Caco-2 (cell line): ENCODE results near the gene DPAGT1. TPM values are rescaled to one million over a fixed set of nuclear protein-coding genes. Genes with fewer than 3 reads are reported as not detected.

ENCODE experiments used
- BruUV-seq: library from RNA; stranded (reverse); fragments of 400-500 nt; replicated peaks from 2 replicates; lab custom pipeline; 2021; lab: Mats Ljungman, UMichigan
- CTCF ChIA-PET: fragments of 300-600 bp; sonication (Branson Sonifier 250); formaldehyde crosslinking; loops from one replicate; lab custom pipeline; 2022; ENCODE audit warnings: antibody characterized with exemption; lab: Charles Lee
- POLR2A ChIA-PET: fragments of 300-600 bp; sonication (Branson Sonifier 250); formaldehyde crosslinking; loops from one replicate; lab custom pipeline; 2022; ENCODE audit warnings: antibody characterized with exemption; lab: Charles Lee
- DNase-seq, 2 experiments: peaks; one replicate each; pipeline versions ENCODE4 v3.0.0 to v3.0.0-alpha.2; 2020 to 2022
- H3K27me3 ChIP-seq: replicated peaks from 2 replicates; pipeline ENCODE4 v1.6.0; 2011; ENCODE audit warnings: low read length; ENCODE audit not compliant: control insufficient read depth, insufficient read depth
- H3K36me3 ChIP-seq: 2 replicates; pipeline ENCODE4 v1.5.1; 2011; ENCODE audit warnings: low read length; ENCODE audit not compliant: control insufficient read depth, insufficient read depth
- H3K4me1 ChIP-seq: fragments of 250-450 bp; sonication (Bioruptor Pico); 2 replicates; pipeline ENCODE4 v1.5.1; 2020; ENCODE audit warnings: mild to moderate bottlenecking
- H3K4me3 ChIP-seq: 2 replicates; pipeline ENCODE4 v1.5.1; 2011; ENCODE audit warnings: low read depth, mild to moderate bottlenecking, control low read depth, low read length
- H3K9me3 ChIP-seq: fragments of 250-450 bp; sonication (Bioruptor Pico); 2 replicates; pipeline ENCODE4 v1.5.1; 2020; ENCODE audit warnings: mild to moderate bottlenecking, moderate library complexity
- H3K27ac Mint-ChIP-seq: one replicate; pipeline ENCODE4 v1.8.0; 2022; ENCODE audit warnings: mixed read lengths; ENCODE audit not compliant: unreplicated experiment
- H3K27me3 Mint-ChIP-seq: one replicate; pipeline ENCODE4 v1.8.0; 2022; ENCODE audit warnings: mixed read lengths; ENCODE audit not compliant: insufficient read depth, unreplicated experiment
- H3K36me3 Mint-ChIP-seq: one replicate; pipeline ENCODE4 v1.8.0; 2022; ENCODE audit warnings: mild to moderate bottlenecking, mixed read lengths; ENCODE audit not compliant: insufficient read depth, unreplicated experiment
- H3K4me1 Mint-ChIP-seq: one replicate; pipeline ENCODE4 v1.8.0; 2022; ENCODE audit warnings: low read depth, mixed read lengths; ENCODE audit not compliant: unreplicated experiment
- H3K4me3 Mint-ChIP-seq: one replicate; pipeline ENCODE4 v1.8.0; 2022; ENCODE audit warnings: mild to moderate bottlenecking, moderate library complexity, mixed read lengths; ENCODE audit not compliant: unreplicated experiment
- H3K9me3 Mint-ChIP-seq: one replicate; pipeline ENCODE4 v1.8.0; 2022; ENCODE audit warnings: mixed read lengths; ENCODE audit not compliant: unreplicated experiment
- CTCF ChIP-seq, 2 experiments: fragments of 200-600 bp in 1 of 2; IDR thresholded peaks; 1 replicate in 1 of 2; 2 replicates in 1 of 2; pipeline versions ENCODE4 v1.5.1 to v1.8.0; 2011 to 2022; ENCODE audit warnings: antibody characterized with exemption in 1 of 2, control low read depth in 1 of 2, inconsistent platforms in 1 of 2, low read depth in 1 of 2, low read length in 1 of 2, mild to moderate bottlenecking in 1 of 2, moderate library complexity in 1 of 2; ENCODE audit not compliant: insufficient read depth in 1 of 2, severe bottlenecking in 1 of 2, unreplicated experiment in 1 of 2
- intact Hi-C: fragments of 100-400 bp; cut with micrococcal nuclease; formaldehyde crosslinking; loops from one replicate; pipeline ENCODE4 v1.10.0; 2022; ENCODE audit not compliant: unreplicated experiment
- total RNA-seq: library from RNA; stranded (reverse); gene quantifications from 2 replicates; pipeline ENCODE4 v1.2.3, GENCODE V29; 2022

Gene DPAGT1
- total RNA-seq, 1 experiment from 2014 or later = 117 TPM

- Histone ChIP-seq H3K9me3 (no peaks in the 10 kb centered on the region), H3K36me3 (peaks cover 9% of the 10 kb centered on the region), H3K4me1 (peaks cover 15% of the 10 kb centered on the region), H3K27me3 (no peaks in the 10 kb centered on the region), H3K4me3 (peak overlapping the region; percentile 95)
- peaks cover 19% of the 10 kb centered on the region for H3K4me1 Mint-ChIP-seq
- no peaks in the 10 kb centered on the region for H3K27me3 Mint-ChIP-seq
- intact Hi-C loops = no loop called here
- no peak for DNase-seq
- peak overlapping the region; percentile 98 for H3K27ac Mint-ChIP-seq
- TF ChIP-seq CTCF (IDR thresholded peaks at IDR 0.05; ENCODE audit: insufficient read depth in 1 of 2, low read depth in 1 of 2, low read length in 1 of 2, severe bottlenecking in 1 of 2, unreplicated experiment in 1 of 2) = no peak
- peak overlapping the region; percentile 92 for H3K4me3 Mint-ChIP-seq
- ChIA-PET POLR2A (interaction anchor here (1.2 to 2.9 kb wide), 4 partner anchors 8 to 26 kb away, joined by 12 to 47 read pairs (median 14); partner anchors contain the start of genes HMBS and VPS11), CTCF (interaction anchor here (0.9 to 2.2 kb wide), 2 partner anchors 8 to 37 kb away, joined by 3 to 10 read pairs; partner anchors contain the start of gene HMBS)
- no peaks in the 10 kb centered on the region for H3K9me3 Mint-ChIP-seq
- peaks cover 76% of the 10 kb centered on the region for H3K36me3 Mint-ChIP-seq
- no TSS peak for BruUV-seq
These were observed 8.5 kb downstream of the DPAGT1 start for GRCh38 chr11:119092880-119093842.

GRCh38 chr11:119091966-119092879 is 9.4 kb downstream of the DPAGT1 start:
- ChIA-PET CTCF (interaction anchor here (0.9 kb wide), 1 partner anchor 36 kb away, joined by 3 read pairs; no protein-coding TSS in a partner anchor), POLR2A (interaction anchor here (0.6 to 2.2 kb wide), 3 partner anchors 25 to 36 kb away, joined by 3 to 12 read pairs (median 3); partner anchors contain the start of genes HINFP and VPS11)
- peaks cover 68% of the 10 kb centered on the region for H3K36me3 Mint-ChIP-seq
- no peak for DNase-seq
- Histone ChIP-seq H3K4me3 (no peak overlapping the region), H3K36me3 (peaks cover 9% of the 10 kb centered on the region), H3K9me3 (no peaks in the 10 kb centered on the region), H3K4me1 (peaks cover 15% of the 10 kb centered on the region), H3K27me3 (no peaks in the 10 kb centered on the region)
- H3K27ac Mint-ChIP-seq = peak overlapping the region; percentile 40
- peaks cover 19% of the 10 kb centered on the region for H3K4me1 Mint-ChIP-seq
- H3K9me3 Mint-ChIP-seq = no peaks in the 10 kb centered on the region
- no peak for TF ChIP-seq CTCF (IDR thresholded peaks at IDR 0.05; ENCODE audit: insufficient read depth in 1 of 2, low read depth in 1 of 2, low read length in 1 of 2, severe bottlenecking in 1 of 2, unreplicated experiment in 1 of 2)
- BruUV-seq = no TSS peak
- no peaks in the 10 kb centered on the region for H3K27me3 Mint-ChIP-seq
- peak overlapping the region; percentile 92 for H3K4me3 Mint-ChIP-seq
- intact Hi-C loops = no loop called here
